IMR-90 (cell line): ENCODE measurements around the gene STARD3. TPM values are rescaled to one million over a fixed set of nuclear protein-coding genes. Genes with fewer than 3 reads are reported as not detected.

Source experiments
- ATAC-seq: fragments of 200-7000 bp; cut with Tn5 transposase; 2 replicates; pipeline ENCODE4 v1.9.1; 2020; ENCODE audit warnings: low read depth, mild to moderate bottlenecking, moderate library complexity
- BruUV-seq: library from RNA; stranded (reverse); fragments of 400-500 nt; replicated peaks from 2 replicates; lab custom pipeline; 2021; lab: Mats Ljungman, UMichigan
- CTCF ChIA-PET: fragments of 300-600 bp; formaldehyde crosslinking; extraction: SDS; loops from one replicate; lab custom pipeline; 2021; ENCODE audit warnings: antibody characterized with exemption; lab: Yijun Ruan, JAX
- POLR2A ChIA-PET: fragments of 300-600 bp; sonication (Branson Sonifier 250); formaldehyde crosslinking; loops from one replicate; lab custom pipeline; 2022; ENCODE audit warnings: antibody characterized with exemption; ENCODE audit not compliant: unreplicated experiment; lab: Charles Lee
- DNase-seq: peaks from one replicate; pipeline ENCODE4 v3.0.0; 2013
- H2AFZ ChIP-seq: replicated peaks from 2 replicates; pipeline ENCODE3; 2013; ENCODE audit warnings: low read length, mild to moderate bottlenecking; ENCODE audit not compliant: poor library complexity
- H2AK5ac ChIP-seq: 2 replicates; pipeline ENCODE4 v1.6.1; 2013; ENCODE audit warnings: low read depth, low read length, inconsistent platforms
- H2AK9ac ChIP-seq: replicated peaks from 2 replicates; pipeline ENCODE3; 2013; ENCODE audit warnings: mild to moderate bottlenecking, low read depth, low read length, moderate library complexity; ENCODE audit not compliant: poor library complexity
- H2BK120ac ChIP-seq: 2 replicates; pipeline ENCODE4 v1.6.1; 2013; ENCODE audit warnings: low read depth, low read length, inconsistent platforms
- H2BK15ac ChIP-seq: 3 replicates; pipeline ENCODE4 v1.6.1; 2013; ENCODE audit warnings: low read depth, low read length, inconsistent platforms
- H2BK20ac ChIP-seq: 2 replicates; pipeline ENCODE4 v1.6.1; 2013; ENCODE audit warnings: low read depth, mild to moderate bottlenecking, inconsistent platforms, low read length, moderate library complexity
- H2BK5ac ChIP-seq: 2 replicates; pipeline ENCODE4 v1.6.1; 2013; ENCODE audit warnings: mild to moderate bottlenecking, low read depth, low read length, inconsistent platforms; ENCODE audit not compliant: poor library complexity, severe bottlenecking
- H3K14ac ChIP-seq: replicated peaks from 2 replicates; pipeline ENCODE4 v1.6.1; 2013; ENCODE audit warnings: low read depth, low read length, inconsistent platforms
- H3K18ac ChIP-seq: 2 replicates; pipeline ENCODE4 v1.6.1; 2013; ENCODE audit warnings: low read depth, low read length, control low read depth
- H3K23ac ChIP-seq: 2 replicates; pipeline ENCODE4 v1.6.1; 2013; ENCODE audit warnings: low read depth, low read length, inconsistent platforms
- H3K27ac ChIP-seq: 2 replicates; pipeline ENCODE4 v1.5.1; 2013; ENCODE audit warnings: mild to moderate bottlenecking, control low read depth, low read length; ENCODE audit not compliant: insufficient read depth
- H3K27me3 ChIP-seq: 2 replicates; pipeline ENCODE4 v1.6.1; 2013; ENCODE audit warnings: low read length; ENCODE audit not compliant: control insufficient read depth, insufficient read depth
- H3K36me3 ChIP-seq: 2 replicates; pipeline ENCODE4 v1.6.1; 2013; ENCODE audit warnings: low read length, mixed read lengths; ENCODE audit not compliant: control insufficient read depth, insufficient read depth
- H3K4ac ChIP-seq: 2 replicates; pipeline ENCODE4 v1.6.1; 2013; ENCODE audit warnings: low read depth, low read length, inconsistent platforms
- H3K4me1 ChIP-seq: 2 replicates; pipeline ENCODE4 v1.6.1; 2013; ENCODE audit warnings: low read length, mixed read lengths; ENCODE audit not compliant: control insufficient read depth, insufficient read depth
- H3K4me2 ChIP-seq: 2 replicates; pipeline ENCODE4 v1.6.1; 2013; ENCODE audit warnings: low read depth, mild to moderate bottlenecking, control low read depth, low read length, moderate library complexity
- H3K4me3 ChIP-seq: 2 replicates; pipeline ENCODE4 v1.5.1; 2013; ENCODE audit warnings: low read depth, mild to moderate bottlenecking, control low read depth, low read length, moderate library complexity; ENCODE audit not compliant: insufficient read depth
- H3K56ac ChIP-seq: 2 replicates; pipeline ENCODE4 v1.6.1; 2013; ENCODE audit warnings: low read length, inconsistent platforms; ENCODE audit not compliant: insufficient read depth; ENCODE audit errors: extremely low read depth
- H3K79me1 ChIP-seq, 2 experiments: 2 replicates each; pipeline ENCODE4 v1.6.1; 2013; ENCODE audit warnings: low read length in 2 of 2, inconsistent platforms in 1 of 2, low read depth in 1 of 2
- H3K9ac ChIP-seq: 2 replicates; pipeline ENCODE4 v1.6.1; 2013; ENCODE audit warnings: low read depth, low read length, control low read depth
- H3K9me1 ChIP-seq: 2 replicates; pipeline ENCODE4 v1.6.1; 2013; ENCODE audit warnings: low read length, inconsistent platforms; ENCODE audit not compliant: insufficient read depth
- H3K9me3 ChIP-seq: 2 replicates; pipeline ENCODE4 v1.6.1; 2013; ENCODE audit warnings: low read length; ENCODE audit not compliant: control insufficient read depth, insufficient read depth
- H4K20me1 ChIP-seq: 2 replicates; pipeline ENCODE4 v1.6.1; 2013; ENCODE audit warnings: low read length, inconsistent platforms; ENCODE audit not compliant: insufficient read depth
- H4K5ac ChIP-seq: 2 replicates; pipeline ENCODE4 v1.6.1; 2013; ENCODE audit warnings: mild to moderate bottlenecking, low read depth, low read length, control low read depth
- H4K8ac ChIP-seq, 2 experiments: 2 replicates each; pipeline ENCODE4 v1.6.1; 2013; ENCODE audit warnings: low read depth in 2 of 2, low read length in 2 of 2, control low read depth in 1 of 2, inconsistent platforms in 1 of 2
- H4K91ac ChIP-seq: 2 replicates; pipeline ENCODE4 v1.6.1; 2013; ENCODE audit warnings: low read depth, low read length, inconsistent platforms; ENCODE audit not compliant: insufficient read depth
- BHLHE40 ChIP-seq: fragments of 150-350 bp; IDR thresholded peaks from 2 replicates; pipeline ENCODE4 v1.6.1; 2016; ENCODE audit warnings: mild to moderate bottlenecking, low read depth, low read length
- CEBPB ChIP-seq: IDR thresholded peaks from 2 replicates; pipeline ENCODE4 v1.6.1; 2012; ENCODE audit warnings: low read depth, low read length, improper control_type of control experiment
- CHD1 ChIP-seq: IDR thresholded peaks from 2 replicates; pipeline ENCODE4 v1.6.1; 2012; ENCODE audit warnings: low read depth, low read length, improper control_type of control experiment
- CTCF ChIP-seq: conservative IDR thresholded peaks from 2 replicates; pipeline ENCODE4 v1.5.1; 2012; ENCODE audit warnings: mild to moderate bottlenecking, low read depth, low read length, improper control_type of control experiment
- MAFK ChIP-seq: IDR thresholded peaks from 2 replicates; pipeline ENCODE4 v1.6.1; 2012; ENCODE audit warnings: low read depth, low read length, improper control_type of control experiment
- MAZ ChIP-seq: IDR thresholded peaks from 2 replicates; pipeline ENCODE4 v1.6.1; 2012; ENCODE audit warnings: low read depth, mild to moderate bottlenecking, low read length, improper control_type of control experiment, moderate library complexity, borderline replicate concordance
- POLR2A ChIP-seq: IDR thresholded peaks from 2 replicates; pipeline ENCODE4 v1.6.1; 2012; ENCODE audit warnings: mild to moderate bottlenecking, low read depth, low read length
- RCOR1 ChIP-seq: IDR thresholded peaks from 2 replicates; pipeline ENCODE4 v1.6.1; 2012; ENCODE audit warnings: mild to moderate bottlenecking, low read length, improper control_type of control experiment; ENCODE audit not compliant: insufficient replicate concordance
- SMC3 ChIP-seq: fragments of 150-350 bp; IDR thresholded peaks from 2 replicates; pipeline ENCODE4 v1.6.1; 2016; ENCODE audit warnings: low read depth, mild to moderate bottlenecking, antibody characterized with exemption, low read length, moderate library complexity
- WGBS, 2 experiments: methylation state at CpG; one replicate each; pipeline versions ENCODE4 v1.1.5 to v1.1.7; 2013; ENCODE audit warnings: missing lambda C conversion rate in 2 of 2; ENCODE audit not compliant: insufficient read length in 1 of 2; ENCODE audit errors: extremely low coverage in 2 of 2; 5-methylcytosine and 5-hydroxymethylcytosine counted together
- dilution Hi-C: fragments of 300-500 bp; cut with HindIII; formaldehyde crosslinking; loops from one replicate; pipeline ENCODE4 v1.14.3; 2018; ENCODE audit warnings: low sequenced_read_pairs; ENCODE audit not compliant: unreplicated experiment
- in situ Hi-C: fragments of 300-500 bp; cut with MboI; formaldehyde crosslinking; loops from 3 replicates; pipeline ENCODE4 v1.14.3; 2019; ENCODE audit warnings: low sequenced_read_pairs, inconsistent platforms, mixed read lengths
- intact Hi-C: fragments of 100-400 bp; cut with micrococcal nuclease; formaldehyde crosslinking; loops from 2 replicates; pipeline ENCODE4 v1.10.0; 2022
- polyA plus RNA-seq, 3 experiments: library from polyadenylated mRNA; depleted of rRNA; stranded (reverse); fragments of >200 nt; gene quantifications; 2 replicates each; pipeline ENCODE4 v1.2.3, GENCODE V29; 2012; ENCODE audit warnings: low replicate concordance in 1 of 3
- total RNA-seq: library from RNA; depleted of rRNA; stranded (reverse); fragments of >200 nt; gene quantifications from 2 replicates; pipeline ENCODE4 v1.2.3, GENCODE V29; 2012
- TF ChIP-seq, protein P1 (sequence below): fragments of 150-350 bp; IDR thresholded peaks from 2 replicates; pipeline ENCODE4 v1.6.1; 2016; ENCODE audit warnings: low read depth, mild to moderate bottlenecking, low read length, moderate library complexity, borderline replicate concordance

Gene STARD3
- total and polyA plus RNA-seq, 2 of the 4 experiments (the other 2 are of a cell fraction): 8.1 to 50.4 TPM

GRCh38 chr17:39626171-39627046, 10.5 kb upstream of the STARD3 start, which contains the start of gene PPP1R1B:
PPP1R1B (plus strand) TSS chr17:39626952; CDS start chr17:39627393, 441 bp downstream.
- H3K9ac ChIP-seq: no peak within 1 kb of the TSS
- peak within 1 kb of the TSS; percentile 77 for H2AFZ ChIP-seq
- H4K20me1 ChIP-seq: no peaks in the 10 kb centered on the region
- in situ Hi-C loops (no loop called here), intact Hi-C loops (loop anchor here (10.0 kb wide), 1 partner anchor 358 kb away; the partner anchor contains the start of gene PSMD3), dilution Hi-C loops (no loop called here)
- no peak within 1 kb of the TSS for H3K56ac ChIP-seq
- peaks cover 3% of the 10 kb centered on the region; the same call in 1 of the 2 replicates for H3K4me1 ChIP-seq
- peaks cover 67% of the 10 kb centered on the region for H3K27me3 ChIP-seq
- POLR2A ChIA-PET: no interaction called here
- no peaks in the 10 kb centered on the region for H3K79me1 ChIP-seq
- no peak for DNase-seq
- no peak within 1 kb of the TSS for H2AK5ac ChIP-seq
- no peak within 1 kb of the TSS for H3K18ac ChIP-seq
- H4K5ac ChIP-seq: no peak within 1 kb of the TSS
- no peak within 1 kb of the TSS for H3K27ac ChIP-seq
- no peak within 1 kb of the TSS for H3K14ac ChIP-seq
- H3K9me3 ChIP-seq: no peaks in the 10 kb centered on the region
- no peak within 1 kb of the TSS for H2BK20ac ChIP-seq
- 28% methylated on average over 14 of the region's 29 CpGs; no CpG with 5 or more reads in 1 of the 2 experiments for WGBS, 2 experiments
- CTCF ChIA-PET: no interaction called here
- BruUV-seq: no TSS peak
- no peaks in the 10 kb centered on the region for H3K9me1 ChIP-seq
- ATAC-seq: no peak
- H4K8ac ChIP-seq: no peak within 1 kb of the TSS
- H4K91ac ChIP-seq: no peak within 1 kb of the TSS
- peak within 1 kb of the TSS; percentile 72 for H2AK9ac ChIP-seq
- peak within 1 kb of the TSS; percentile 56 for H3K4me2 ChIP-seq
- H2BK5ac ChIP-seq: no peak within 1 kb of the TSS
- H3K23ac ChIP-seq: no peak within 1 kb of the TSS
- H3K4me3 ChIP-seq: peak within 1 kb of the TSS; percentile 13; the same call in 1 of the 2 replicates
- no peak within 1 kb of the TSS for H3K4ac ChIP-seq
- H2BK15ac ChIP-seq: no peak within 1 kb of the TSS
- no peaks in the 10 kb centered on the region for H3K36me3 ChIP-seq
- H2BK120ac ChIP-seq: no peak within 1 kb of the TSS
- TF ChIP-seq POLR2A (no peak), RCOR1 (no peak), SMC3 (no peak), CHD1 (no peak), CEBPB (no peak), CTCF (no peak), MAFK (no peak), MAZ (no peak), BHLHE40 (no peak)
- TF ChIP-seq, protein P1, sequence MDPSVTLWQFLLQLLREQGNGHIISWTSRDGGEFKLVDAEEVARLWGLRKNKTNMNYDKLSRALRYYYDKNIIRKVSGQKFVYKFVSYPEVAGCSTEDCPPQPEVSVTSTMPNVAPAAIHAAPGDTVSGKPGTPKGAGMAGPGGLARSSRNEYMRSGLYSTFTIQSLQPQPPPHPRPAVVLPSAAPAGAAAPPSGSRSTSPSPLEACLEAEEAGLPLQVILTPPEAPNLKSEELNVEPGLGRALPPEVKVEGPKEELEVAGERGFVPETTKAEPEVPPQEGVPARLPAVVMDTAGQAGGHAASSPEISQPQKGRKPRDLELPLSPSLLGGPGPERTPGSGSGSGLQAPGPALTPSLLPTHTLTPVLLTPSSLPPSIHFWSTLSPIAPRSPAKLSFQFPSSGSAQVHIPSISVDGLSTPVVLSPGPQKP: no peak
